22Rv1 (cell line): ENCODE results near the gene TSPAN18.

ENCODE experiments used
- ZFX ChIP-seq: fragments of 450-650 bp; IDR thresholded peaks from 2 replicates; pipeline ENCODE4 v1.6.1; 2017; ENCODE audit warnings: antibody characterized with exemption, borderline replicate concordance
- TF ChIP-seq, protein P1 (sequence below): fragments of 450-650 bp; IDR thresholded peaks from 2 replicates; pipeline ENCODE4 v1.5.1; 2017; ENCODE audit warnings: mild to moderate bottlenecking

DNA sequence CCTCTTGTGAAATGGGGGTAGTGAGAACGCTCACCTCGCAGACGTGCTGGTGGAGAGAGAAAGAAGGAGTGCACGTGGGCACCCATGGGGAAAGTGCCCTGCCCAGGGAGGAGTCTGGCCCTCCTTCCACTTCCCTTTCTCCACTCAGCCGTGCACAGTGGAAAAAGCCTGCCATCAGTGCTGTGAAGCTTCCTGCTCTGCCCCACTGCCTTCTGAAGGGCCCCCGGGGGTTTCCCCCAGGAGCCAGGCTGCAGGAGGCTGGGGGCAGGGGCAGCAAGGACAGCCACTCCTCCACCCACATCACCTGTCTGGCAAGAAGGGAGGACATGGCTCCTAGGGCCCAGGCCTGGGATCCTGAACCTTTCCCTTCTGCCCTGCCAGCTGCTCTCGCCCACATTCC is 216.4 kb downstream of the TSPAN18 start:
- TF ChIP-seq, protein P1, sequence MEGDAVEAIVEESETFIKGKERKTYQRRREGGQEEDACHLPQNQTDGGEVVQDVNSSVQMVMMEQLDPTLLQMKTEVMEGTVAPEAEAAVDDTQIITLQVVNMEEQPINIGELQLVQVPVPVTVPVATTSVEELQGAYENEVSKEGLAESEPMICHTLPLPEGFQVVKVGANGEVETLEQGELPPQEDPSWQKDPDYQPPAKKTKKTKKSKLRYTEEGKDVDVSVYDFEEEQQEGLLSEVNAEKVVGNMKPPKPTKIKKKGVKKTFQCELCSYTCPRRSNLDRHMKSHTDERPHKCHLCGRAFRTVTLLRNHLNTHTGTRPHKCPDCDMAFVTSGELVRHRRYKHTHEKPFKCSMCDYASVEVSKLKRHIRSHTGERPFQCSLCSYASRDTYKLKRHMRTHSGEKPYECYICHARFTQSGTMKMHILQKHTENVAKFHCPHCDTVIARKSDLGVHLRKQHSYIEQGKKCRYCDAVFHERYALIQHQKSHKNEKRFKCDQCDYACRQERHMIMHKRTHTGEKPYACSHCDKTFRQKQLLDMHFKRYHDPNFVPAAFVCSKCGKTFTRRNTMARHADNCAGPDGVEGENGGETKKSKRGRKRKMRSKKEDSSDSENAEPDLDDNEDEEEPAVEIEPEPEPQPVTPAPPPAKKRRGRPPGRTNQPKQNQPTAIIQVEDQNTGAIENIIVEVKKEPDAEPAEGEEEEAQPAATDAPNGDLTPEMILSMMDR: no peak
- no peak for TF ChIP-seq ZFX
